Measurements from ENCODE around the gene FAM221B.

Gene FAM221B

DNA sequence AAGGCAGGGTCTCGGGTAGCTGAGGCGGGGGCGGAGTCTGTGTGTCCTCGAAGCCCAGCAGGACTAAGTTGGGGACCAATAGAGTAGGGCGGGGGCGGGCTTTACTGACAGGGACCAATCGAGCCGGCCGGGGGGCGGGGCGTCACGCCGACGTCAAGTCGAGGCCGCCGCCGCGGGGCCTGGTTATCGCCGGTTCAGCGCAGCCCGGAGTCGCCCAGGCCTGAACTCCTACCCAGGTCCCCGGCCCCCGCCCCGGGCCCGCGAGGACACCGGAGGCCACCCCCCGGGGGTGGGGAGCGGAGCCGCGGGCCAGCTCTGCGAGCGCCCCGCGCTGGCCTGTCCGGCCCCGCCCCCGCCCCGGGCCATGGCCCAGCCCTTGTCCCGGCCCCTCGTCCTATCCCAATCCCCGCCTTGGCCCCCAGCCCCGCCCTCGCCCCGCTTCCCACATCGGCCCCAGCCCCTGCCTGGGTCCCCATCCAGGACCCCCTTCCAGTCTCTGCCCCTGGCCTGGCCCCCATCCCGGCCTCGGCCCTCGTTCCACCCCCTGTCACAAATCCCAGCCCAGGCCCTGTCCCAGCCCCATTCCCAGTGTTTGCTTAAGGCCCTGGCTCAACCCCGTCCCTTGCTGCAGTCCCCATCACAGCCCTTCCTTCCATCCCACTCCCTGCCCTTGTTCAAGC lies 692 bp upstream of the FAM221B start, which contains the start of gene TMEM8B:
Gene TMEM8B (plus strand): TSS at position 145 of the 680 bp plus-strand sequence. CDS start 220 bp downstream, at position 365.
- H3K4me3 ChIP-seq (ENCODE audit: low read depth, low read length) = peak within 1 kb of the TSS; percentile 61

GRCh38 chr9:35827486-35827885 lies 1.0 kb downstream of the FAM221B start:
- H3K4me3 ChIP-seq (ENCODE audit: low read depth, low read length) = no peak overlapping the region
- DNase-seq (ENCODE audit: low read depth) = no peak

More for the DNA sequence above, 692 bp upstream of the FAM221B start, which contains the start of gene TMEM8B:
- DNase-seq (ENCODE audit: low read depth) = peak; percentile 69

DNA sequence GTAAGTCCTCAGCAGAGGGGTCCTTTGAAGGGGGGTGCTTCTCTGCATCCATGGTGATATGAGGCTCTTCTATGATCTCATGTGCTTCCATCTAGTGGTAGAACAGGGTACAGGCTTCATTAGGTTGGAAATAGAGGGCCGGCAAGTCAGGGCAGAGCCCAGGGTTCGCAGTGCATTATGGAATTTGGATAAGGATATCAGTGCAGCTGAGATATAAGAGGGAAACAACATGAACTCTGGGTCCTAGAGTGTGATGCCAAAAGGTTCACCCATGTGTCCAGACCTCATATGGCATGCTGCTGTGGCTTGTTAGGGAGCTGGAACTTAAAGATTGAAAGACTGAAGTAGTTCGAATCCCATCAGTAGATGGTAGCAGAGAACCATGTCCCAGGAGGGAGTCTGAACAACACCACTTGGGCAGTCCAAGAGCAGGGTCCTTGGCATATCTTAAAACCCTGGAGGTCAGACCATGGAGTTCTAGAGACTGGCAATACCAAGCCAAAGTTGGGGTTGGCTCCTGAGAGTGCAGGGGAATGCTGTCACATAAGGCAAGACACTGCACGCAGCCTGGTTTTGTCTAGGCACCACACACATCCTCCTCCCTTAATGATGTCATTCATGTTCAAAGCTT lies 2.3 kb downstream of the FAM221B start:
- DNase-seq (ENCODE audit: low read depth) = no peak
- H3K4me3 ChIP-seq (ENCODE audit: low read depth, low read length) = no peak overlapping the region

DNA sequence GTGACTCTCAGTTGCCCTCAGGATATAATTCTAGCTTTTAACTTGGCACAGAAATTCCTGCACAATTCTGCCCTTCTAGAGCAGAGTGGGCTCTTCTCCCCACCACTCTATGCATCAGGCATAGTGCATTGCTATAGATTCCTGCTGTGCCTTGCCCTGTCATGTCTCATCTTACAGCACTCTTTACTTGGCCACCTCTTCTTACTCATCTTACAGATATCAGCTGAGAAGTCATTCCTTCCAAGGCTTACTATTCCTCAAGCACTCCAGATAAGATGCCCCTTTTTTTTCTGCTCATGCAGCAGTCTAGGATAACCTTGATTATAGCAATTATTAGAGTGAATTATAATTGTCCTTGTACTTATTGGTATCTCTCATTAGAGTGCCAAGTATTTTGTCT lies 5.6 kb downstream of the FAM221B start:
- no peak overlapping the region for H3K4me3 ChIP-seq (ENCODE audit: low read depth, low read length)
- DNase-seq (ENCODE audit: low read depth) = no peak

DNA sequence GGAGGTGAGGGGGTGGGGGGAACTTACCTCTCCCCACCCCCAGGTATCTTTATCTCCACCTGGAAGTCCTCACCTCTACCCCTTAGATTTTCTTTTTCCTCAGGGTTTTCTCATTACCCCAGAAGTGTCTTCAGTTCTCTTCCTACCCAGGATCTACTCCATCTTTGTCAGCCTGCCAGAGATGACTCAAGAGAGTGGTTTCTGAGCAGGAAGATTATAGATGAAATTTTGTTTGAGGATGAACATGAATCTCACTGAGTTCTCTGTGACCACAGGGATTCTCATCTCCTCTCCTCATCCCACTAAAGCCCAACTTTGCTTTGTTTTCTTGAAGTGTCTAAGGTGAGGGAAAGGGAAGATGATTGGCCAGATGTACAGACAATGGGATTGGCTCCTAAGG lies 8.5 kb downstream of the FAM221B start:
- DNase-seq (ENCODE audit: low read depth) = no peak
- H3K4me3 ChIP-seq (ENCODE audit: low read depth, low read length) = no peak overlapping the region

DNA sequence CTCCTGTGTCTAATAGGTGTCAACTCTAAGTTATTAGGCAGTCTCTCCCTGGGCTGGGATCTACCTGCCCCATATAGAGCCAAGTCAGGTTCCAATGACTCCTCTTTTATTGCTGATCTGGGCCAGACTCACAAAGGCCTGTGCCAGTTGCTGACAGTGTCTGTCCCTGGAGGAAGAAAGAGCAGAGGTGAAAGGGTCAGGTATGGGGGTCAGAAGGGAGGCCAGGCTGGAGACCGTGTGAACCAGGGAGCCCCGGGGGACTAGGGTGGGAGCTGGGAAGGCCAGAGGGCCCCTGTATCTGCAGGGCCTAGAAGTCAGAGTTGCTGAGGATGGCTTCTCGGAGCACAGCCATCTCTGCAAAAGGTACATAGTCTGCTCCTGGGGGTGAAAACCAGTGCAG lies 10.2 kb downstream of the FAM221B start:
- no peak overlapping the region for H3K4me3 ChIP-seq (ENCODE audit: low read depth, low read length)
- DNase-seq (ENCODE audit: low read depth) = no peak

- DNase-seq (ENCODE audit: low read depth) = no peak
Measured at GRCh38 chr9:35816708-35817107, 11.8 kb downstream of the FAM221B start.

DNA sequence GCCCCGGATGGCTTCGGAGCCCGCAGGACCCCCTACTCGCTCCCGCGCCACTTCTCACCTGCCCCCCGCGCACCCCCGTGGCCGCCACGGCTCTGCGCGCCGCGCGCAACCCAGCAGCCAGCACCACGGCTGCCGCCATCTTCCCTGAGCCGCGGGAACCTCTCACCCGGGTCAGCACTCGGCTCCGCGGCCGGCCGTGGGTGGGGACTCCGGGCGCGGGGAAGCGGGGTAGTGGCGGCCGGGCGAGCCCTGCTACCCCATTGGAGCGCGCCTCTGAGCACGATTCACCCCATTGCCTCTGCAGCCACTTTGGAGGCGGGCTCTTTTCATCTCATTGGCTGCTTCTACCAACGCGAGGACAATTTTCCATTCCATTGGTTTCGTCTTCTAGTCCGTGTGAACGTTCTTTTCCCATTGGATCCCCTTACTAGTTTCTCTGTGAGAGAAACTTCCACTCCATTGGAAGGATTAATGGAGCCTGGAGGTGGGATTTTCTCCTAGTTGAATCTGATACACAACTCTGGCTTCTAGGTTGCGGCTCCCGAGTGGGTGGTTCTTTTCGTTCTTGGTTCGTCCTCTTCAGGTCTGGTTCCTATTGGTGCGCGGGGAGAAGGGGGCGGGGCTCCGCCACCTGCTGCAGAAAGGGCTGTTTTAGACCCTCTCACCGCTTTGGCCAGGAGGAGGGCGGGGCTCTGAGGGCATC lies 13.5 kb downstream of the FAM221B start, which contains the start of gene HINT2:
Gene HINT2 (minus strand): TSS at position 202 of the 703 bp plus-strand sequence. CDS start 63 bp downstream, at position 139.
- peak within 1 kb of the TSS; percentile 84 for H3K4me3 ChIP-seq (ENCODE audit: low read depth, low read length)
- DNase-seq (ENCODE audit: low read depth) = peak; percentile 96

More at GRCh38 chr9:35816708-35817107, 11.8 kb downstream of the FAM221B start:
- no peak overlapping the region for H3K4me3 ChIP-seq (ENCODE audit: low read depth, low read length)

- H3K4me3 ChIP-seq (ENCODE audit: low read depth, low read length) = peak overlapping the region; percentile 84
- DNase-seq (ENCODE audit: low read depth) = no peak
Measured at GRCh38 chr9:35814106-35814840, 14.3 kb downstream of the FAM221B start.

- no peak overlapping the region for H3K4me3 ChIP-seq (ENCODE audit: low read depth, low read length)
Measured at GRCh38 chr9:35813434-35814105, 15.0 kb downstream of the FAM221B start.

GRCh38 chr9:35812025-35812602 lies 16.4 kb downstream of the FAM221B start, which contains the start of gene SPAG8:
SPAG8 (minus strand) TSS chr9:35812262; CDS start chr9:35812147, 115 bp downstream.
- H3K4me3 ChIP-seq (ENCODE audit: low read depth, low read length) = peak within 1 kb of the TSS; percentile 61
- DNase-seq (ENCODE audit: low read depth) = peak; percentile 89

More at GRCh38 chr9:35813434-35814105, 15.0 kb downstream of the FAM221B start:
- no peak for DNase-seq (ENCODE audit: low read depth)

DNA sequence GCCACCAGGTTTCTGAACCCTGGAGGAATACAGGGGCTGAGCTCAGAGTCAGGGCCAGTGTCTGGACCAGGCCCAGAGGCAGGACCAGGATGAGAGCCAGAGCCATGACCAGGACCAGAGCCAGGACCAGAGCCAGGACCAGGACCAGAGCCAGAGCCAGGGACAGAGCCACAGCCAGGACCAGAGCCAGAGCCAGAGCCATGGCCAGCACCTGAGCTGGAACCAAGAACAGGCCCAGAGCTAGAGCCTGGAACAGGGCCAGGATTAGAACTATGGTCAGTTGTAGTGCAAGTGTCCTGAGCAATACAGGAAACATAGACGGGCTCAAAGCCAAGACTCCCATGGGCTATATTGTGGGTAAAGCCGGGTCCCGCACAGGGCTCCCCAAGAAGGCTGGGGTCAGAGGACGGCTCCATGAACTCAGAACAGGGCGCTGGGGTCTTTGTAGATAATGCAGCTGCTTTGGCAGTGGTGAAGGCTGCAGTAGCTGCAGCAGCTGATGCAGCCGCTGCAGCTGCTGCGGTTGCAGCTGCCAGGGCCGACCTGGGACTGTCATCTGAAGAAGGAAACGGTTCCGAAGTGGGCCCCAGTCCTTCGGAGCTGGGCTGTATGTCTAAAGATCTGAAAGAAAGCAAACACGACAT lies 17.0 kb downstream of the FAM221B start:
- H3K4me3 ChIP-seq (ENCODE audit: low read depth, low read length) = peak overlapping the region; percentile 61

DNA sequence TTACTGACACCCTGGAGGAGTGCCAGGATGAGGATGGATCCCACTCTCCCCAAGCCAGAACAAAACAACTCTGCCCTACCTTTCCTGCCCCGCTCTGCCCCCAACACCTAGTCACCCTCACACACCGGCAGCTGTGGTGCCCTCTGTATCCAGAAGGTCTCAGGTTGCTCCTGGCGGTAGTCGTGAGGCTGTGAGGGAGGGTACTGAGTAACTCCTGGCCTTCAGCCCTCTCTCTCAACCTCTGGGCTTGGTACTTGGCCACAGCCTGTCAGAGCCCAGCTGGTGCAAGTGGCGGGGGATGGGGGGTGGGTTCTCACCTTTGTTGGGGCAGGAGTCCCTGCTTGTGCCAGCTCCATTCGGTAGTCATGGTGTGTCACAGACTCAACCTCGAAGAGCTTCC lies 18.4 kb downstream of the FAM221B start:
- H3K4me3 ChIP-seq (ENCODE audit: low read depth, low read length) = no peak overlapping the region
- DNase-seq (ENCODE audit: low read depth) = no peak

More for the DNA sequence above, 17.0 kb downstream of the FAM221B start:
- DNase-seq (ENCODE audit: low read depth) = no peak

- no peak overlapping the region for H3K4me3 ChIP-seq (ENCODE audit: low read depth, low read length)
- DNase-seq (ENCODE audit: low read depth) = no peak
Measured at GRCh38 chr9:35808433-35808832, 20.1 kb downstream of the FAM221B start.

GRCh38 chr9:35806101-35806500 lies 22.4 kb downstream of the FAM221B start:
- no peak overlapping the region for H3K4me3 ChIP-seq (ENCODE audit: low read depth, low read length)
- DNase-seq (ENCODE audit: low read depth) = no peak

DNA sequence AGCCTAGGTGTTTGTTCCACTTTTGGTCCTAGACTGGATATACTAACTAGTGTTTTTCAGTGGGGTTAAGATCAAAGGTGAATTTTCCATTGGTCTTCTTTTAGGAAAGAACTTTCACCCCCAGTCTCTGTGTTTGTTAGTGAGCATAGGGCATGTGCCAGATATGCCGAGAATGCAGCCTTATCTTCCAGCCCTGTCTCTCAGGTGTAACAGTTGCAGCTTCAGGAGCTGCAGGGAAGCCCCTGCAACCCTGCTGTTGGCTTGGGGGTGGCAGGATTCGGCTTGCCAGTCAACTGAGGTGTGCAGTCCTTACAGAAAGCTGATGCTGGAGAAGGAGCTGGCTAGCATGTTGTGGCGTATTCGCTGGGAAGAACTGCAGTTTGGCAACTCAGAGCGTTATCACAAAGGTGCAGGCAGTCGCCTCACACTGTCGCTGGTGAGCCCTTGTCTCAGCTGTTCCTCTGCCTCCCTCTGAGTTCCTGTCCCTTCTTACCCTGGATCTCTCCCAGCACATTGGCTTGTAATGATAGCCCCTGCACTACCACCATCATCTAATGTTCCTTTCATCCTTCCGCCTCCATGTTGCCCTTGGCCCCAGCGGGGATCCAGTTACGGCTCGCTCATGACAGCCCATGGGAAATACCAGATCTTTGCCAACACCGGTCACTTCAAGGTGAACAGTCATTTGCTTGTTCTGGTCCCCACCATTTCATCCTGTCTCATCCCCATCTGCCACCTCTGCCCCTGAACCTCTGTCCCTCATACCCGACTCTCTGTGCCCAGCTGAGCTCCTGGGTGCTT lies 27.0 kb downstream of the FAM221B start:
- DNase-seq (ENCODE audit: low read depth) = no peak
- no peak overlapping the region for H3K4me3 ChIP-seq (ENCODE audit: low read depth, low read length)

- H3K4me3 ChIP-seq (ENCODE audit: low read depth, low read length) = no peak overlapping the region
- DNase-seq (ENCODE audit: low read depth) = no peak
Measured at GRCh38 chr9:35800530-35800929, 28.0 kb downstream of the FAM221B start.
